ENCODE results near the gene STAG2.
A peak's percentile ranks its signal among the peaks of the same experiment; 100 is the strongest.

Gene STAG2

DNA sequence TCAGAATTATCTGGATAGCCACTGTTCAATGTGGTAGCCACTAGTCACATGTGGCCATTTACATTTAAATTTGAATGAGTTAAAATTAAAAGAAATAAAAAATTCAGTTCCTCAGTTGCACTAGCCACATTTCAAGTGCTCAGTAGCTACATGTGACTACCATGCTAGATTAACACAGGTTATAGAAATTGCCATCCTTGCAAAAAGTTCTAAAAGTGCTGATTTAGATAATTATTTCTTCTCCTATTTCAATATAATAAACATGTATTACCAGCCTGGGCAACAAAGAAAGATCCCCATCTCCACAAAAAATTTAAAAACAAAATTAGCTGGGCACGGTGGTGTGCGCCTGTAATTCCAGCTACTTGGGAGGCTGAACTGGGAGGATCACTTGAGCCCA, 11.7 kb upstream of the STAG2 start:
- Histone ChIP-seq H3F3A (ENCODE audit: low read depth) (no peaks in the 10 kb centered on the region), H3K4me1 (ENCODE audit: insufficient read depth, low read length, poor library complexity, severe bottlenecking) (no peaks in the 10 kb centered on the region), H2AFZ (ENCODE audit: low read length) (no peak overlapping the region)

GRCh38 chrX:123959281-123960063, 2.0 kb upstream of the STAG2 start:
- Histone ChIP-seq H3F3A (ENCODE audit: low read depth) (0 out of 2 replicates have a peak, but pooled peaks cover 6% of the 10 kb centered on the region), H2AFZ (ENCODE audit: low read length) (peak overlapping the region; percentile 86), H3K9me2 (replicated peaks; ENCODE audit: low read depth, low read length) (no peaks in the 10 kb centered on the region), H3K9me3 (ENCODE audit: insufficient read depth, low read depth, low read length) (no peaks in the 10 kb centered on the region), H3K4me2 (ENCODE audit: low read depth, low read length, poor library complexity, severe bottlenecking) (peak overlapping the region; percentile 81), H3K36me3 (ENCODE audit: insufficient read depth, low read length) (no peaks in the 10 kb centered on the region), H3K9ac (ENCODE audit: low read depth, low read length, poor library complexity, severe bottlenecking) (peak overlapping the region; percentile 87), H3K4me1 (ENCODE audit: insufficient read depth, low read length, poor library complexity, severe bottlenecking) (no peaks in the 10 kb centered on the region), H3K79me2 (ENCODE audit: insufficient read depth, low read length) (peaks cover 50% of the 10 kb centered on the region), H3K27me3 (ENCODE audit: insufficient read depth, low read length, poor library complexity, severe bottlenecking) (no peaks in the 10 kb centered on the region), H4K20me1 (ENCODE audit: insufficient read depth, low read length, poor library complexity, severe bottlenecking) (peaks cover 13% of the 10 kb centered on the region), H3K4me3 (ENCODE audit: low read length, poor library complexity, severe bottlenecking) (peak overlapping the region; percentile 84)
- TF ChIP-seq CTCF (conservative IDR thresholded peaks at IDR 0.05; ENCODE audit: low read length), result no peak
- TF ChIP-seq EZH2phosphoT487 (IDR thresholded peaks at IDR 0.05; ENCODE audit: borderline replicate concordance), result no peak

More for the DNA sequence above, 11.7 kb upstream of the STAG2 start:
- Histone ChIP-seq H3K9ac (ENCODE audit: low read depth, low read length, poor library complexity, severe bottlenecking) (no peak overlapping the region), H3K36me3 (ENCODE audit: insufficient read depth, low read length) (no peaks in the 10 kb centered on the region), H3K9me2 (replicated peaks; ENCODE audit: low read depth, low read length) (no peaks in the 10 kb centered on the region), H3K4me3 (ENCODE audit: low read length, poor library complexity, severe bottlenecking) (no peak overlapping the region), H3K4me2 (ENCODE audit: low read depth, low read length, poor library complexity, severe bottlenecking) (no peak overlapping the region), H3K9me3 (ENCODE audit: insufficient read depth, low read depth, low read length) (no peaks in the 10 kb centered on the region), H3K27me3 (ENCODE audit: insufficient read depth, low read length, poor library complexity, severe bottlenecking) (no peaks in the 10 kb centered on the region), H3K79me2 (ENCODE audit: insufficient read depth, low read length) (no peaks in the 10 kb centered on the region), H4K20me1 (ENCODE audit: insufficient read depth, low read length, poor library complexity, severe bottlenecking) (no peaks in the 10 kb centered on the region)
- TF ChIP-seq EZH2phosphoT487 (IDR thresholded peaks at IDR 0.05; ENCODE audit: borderline replicate concordance) (no peak), CTCF (conservative IDR thresholded peaks at IDR 0.05; ENCODE audit: low read length) (no peak)

- TF ChIP-seq EZH2phosphoT487 (IDR thresholded peaks at IDR 0.05; ENCODE audit: borderline replicate concordance) (no peak), CTCF (conservative IDR thresholded peaks at IDR 0.05; ENCODE audit: low read length) (no peak)
Observed at GRCh38 chrX:123960956-123961267, 594 bp upstream of the STAG2 start.

More at GRCh38 chrX:123960956-123961267, 594 bp upstream of the STAG2 start:
- Histone ChIP-seq H3K9me3 (ENCODE audit: insufficient read depth, low read depth, low read length) (no peaks in the 10 kb centered on the region), H3K4me1 (ENCODE audit: insufficient read depth, low read length, poor library complexity, severe bottlenecking) (peaks cover 3% of the 10 kb centered on the region), H2AFZ (ENCODE audit: low read length) (no peak overlapping the region), H3K4me3 (ENCODE audit: low read length, poor library complexity, severe bottlenecking) (peak overlapping the region; percentile 98), H3K27me3 (ENCODE audit: insufficient read depth, low read length, poor library complexity, severe bottlenecking) (no peaks in the 10 kb centered on the region), H3F3A (ENCODE audit: low read depth) (0 out of 2 replicates have a peak, but pooled peaks cover 6% of the 10 kb centered on the region), H3K36me3 (ENCODE audit: insufficient read depth, low read length) (no peaks in the 10 kb centered on the region), H3K79me2 (ENCODE audit: insufficient read depth, low read length) (peaks cover 65% of the 10 kb centered on the region), H3K9me2 (replicated peaks; ENCODE audit: low read depth, low read length) (no peaks in the 10 kb centered on the region), H4K20me1 (ENCODE audit: insufficient read depth, low read length, poor library complexity, severe bottlenecking) (peaks cover 28% of the 10 kb centered on the region), H3K9ac (ENCODE audit: low read depth, low read length, poor library complexity, severe bottlenecking) (peak overlapping the region; percentile 99), H3K4me2 (ENCODE audit: low read depth, low read length, poor library complexity, severe bottlenecking) (peak overlapping the region; percentile 71)
